ENCODE results near the gene EFHC1. TPM values are rescaled to one million over a fixed set of nuclear protein-coding genes. Genes with fewer than 3 reads are reported as not detected.

The EFHC1 gene
- total and polyA plus RNA-seq, 2 of the 13 experiments (the other 11 are each of a cell fraction or from before 2014, with no cell fraction given) = 23.4 to 29.5 TPM

GRCh38 chr6:52371656-52372191 lies 48.4 kb upstream of the EFHC1 start (continued):
- no peak for TF ChIP-seq ZBTB14 (CRISPR knock-in tag; IDR thresholded peaks at IDR 0.05)
- TF ChIP-seq NFKB2 (CRISPR knock-in tag; IDR thresholded peaks at IDR 0.05; ENCODE audit: borderline replicate concordance) = no peak
- peak; percentile 72; the same call in 1 of the 2 replicates for TF ChIP-seq SNAPC2 (CRISPR knock-in tag; IDR thresholded peaks at IDR 0.05)
- no peak for TF ChIP-seq ZNF720 (CRISPR knock-in tag; IDR thresholded peaks at IDR 0.05)
- TF ChIP-seq ZNF282 (IDR thresholded peaks at IDR 0.05; ENCODE audit: partially characterized antibody) = no peak
- TF ChIP-seq ZNF430 (CRISPR knock-in tag; IDR thresholded peaks at IDR 0.05) = no peak
- peak; percentile 46; the same call in 1 of the 2 replicates for TF ChIP-seq NFIC (IDR thresholded peaks at IDR 0.05; ENCODE audit: low read length)
- TF ChIP-seq ZNF503 (CRISPR knock-in tag; IDR thresholded peaks at IDR 0.05) = no peak
- 0 out of 2 replicates have a peak, but pooled peaks have one; percentile 53 for TF ChIP-seq SNAPC5 (CRISPR knock-in tag; IDR thresholded peaks at IDR 0.05; ENCODE audit: borderline replicate concordance)
- TF ChIP-seq ZSCAN12 (CRISPR knock-in tag; IDR thresholded peaks at IDR 0.05) = no peak
- TF ChIP-seq YEATS4 (CRISPR knock-in tag; IDR thresholded peaks at IDR 0.05; ENCODE audit: borderline replicate concordance) = no peak
- TF ChIP-seq ZNF296 (CRISPR knock-in tag; conservative IDR thresholded peaks at IDR 0.05) = no peak
- no peak for TF ChIP-seq GABPB1 (CRISPR knock-in tag; IDR thresholded peaks at IDR 0.05)
- TF ChIP-seq NFKBIZ (CRISPR knock-in tag; IDR thresholded peaks at IDR 0.05) = 0 out of 2 replicates have a peak, but pooled peaks have one; percentile 50
- TF ChIP-seq ZNF281 (CRISPR knock-in tag; IDR thresholded peaks at IDR 0.05; ENCODE audit: borderline replicate concordance) = no peak; the same call in 1 of the 2 replicates
- TF ChIP-seq SPEN (CRISPR knock-in tag; IDR thresholded peaks at IDR 0.05; ENCODE audit: low read depth) = peak; percentile 53; the same call in 1 of the 2 replicates
- no peak for TF ChIP-seq SATB2 (CRISPR knock-in tag; IDR thresholded peaks at IDR 0.05)
- TF ChIP-seq ZNF550 (CRISPR knock-in tag; IDR thresholded peaks at IDR 0.05; ENCODE audit: borderline replicate concordance) = no peak
- TF ChIP-seq ZNF329 (CRISPR knock-in tag; IDR thresholded peaks at IDR 0.05; ENCODE audit: low read depth) = no peak
- no peak for TF ChIP-seq KDM5A (IDR thresholded peaks at IDR 0.05; ENCODE audit: borderline replicate concordance, low read length)
- TF ChIP-seq ARNTL (CRISPR knock-in tag; IDR thresholded peaks at IDR 0.05) = no peak
- no peak for TF ChIP-seq STAT5B (CRISPR knock-in tag; IDR thresholded peaks at IDR 0.05)
- TF ChIP-seq ATF7 (IDR thresholded peaks at IDR 0.05) = no peak
- TF ChIP-seq ATF7 (CRISPR knock-in tag; IDR thresholded peaks at IDR 0.05) = no peak
- no peak for TF ChIP-seq ZNF790 (CRISPR knock-in tag; IDR thresholded peaks at IDR 0.05; ENCODE audit: borderline replicate concordance)
- TF ChIP-seq MIER2 (CRISPR knock-in tag; IDR thresholded peaks at IDR 0.05) = 0 out of 2 replicates have a peak, but pooled peaks have one; percentile 54
